HEK293 (cell line): ENCODE results near the gene OR2V1.

Source experiments
- CTCF ChIA-PET: fragments of 350-600 bp; formaldehyde crosslinking; extraction: SDS; loops from one replicate; lab custom pipeline; 2021; ENCODE audit warnings: antibody characterized with exemption; lab: Yijun Ruan, JAX
- POLR2A ChIA-PET: fragments of 300-600 bp; formaldehyde crosslinking; extraction: SDS; loops from one replicate; lab custom pipeline; 2020; ENCODE audit warnings: antibody characterized with exemption, inconsistent platforms; lab: Yijun Ruan, JAX
- H3K27ac ChIP-seq: fragments of 200-500 bp; sonication (Bioruptor generic); 2 replicates; pipeline ENCODE4 v1.5.1; 2014; ENCODE audit warnings: low read depth, low read length, control low read depth, inconsistent platforms; ENCODE audit errors: extremely low read depth
- H3K36me3 ChIP-seq, 2 experiments: fragments of 200-500 bp in 1 of 2; sonication (Bioruptor generic) in 1 of 2; 1 replicate in 1 of 2; 2 replicates in 1 of 2; pipeline ENCODE4 v1.5.1; 2014 to 2017; ENCODE audit warnings: inconsistent platforms in 2 of 2, low read length in 2 of 2; ENCODE audit not compliant: control insufficient read depth in 2 of 2, insufficient read depth in 1 of 2
- H3K4me1 ChIP-seq: fragments of 200-500 bp; sonication (Bioruptor generic); 2 replicates; pipeline ENCODE4 v1.5.1; 2014; ENCODE audit warnings: mild to moderate bottlenecking, low read length, inconsistent platforms; ENCODE audit not compliant: control insufficient read depth, insufficient read depth
- H3K4me3 ChIP-seq: 2 replicates; pipeline ENCODE4 v1.5.1; 2011; ENCODE audit warnings: low read depth, mild to moderate bottlenecking, control low read depth, low read length, moderate library complexity
- H3K9me3 ChIP-seq: fragments of 200-500 bp; sonication (Bioruptor generic); 2 replicates; pipeline ENCODE4 v1.5.1; 2014; ENCODE audit warnings: low read depth, low read length, inconsistent platforms; ENCODE audit not compliant: control insufficient read depth, insufficient read depth
- GLI4 ChIP-seq: fragments of 450-650 bp; formaldehyde crosslinking; IDR thresholded peaks from 2 replicates; pipeline ENCODE4 v1.5.1; 2016; ENCODE audit warnings: missing biosample characterization, missing genetic modification characterization
- GLIS2 ChIP-seq: fragments of 450-650 bp; formaldehyde crosslinking; IDR thresholded peaks from 2 replicates; pipeline ENCODE4 v1.5.1; 2016; ENCODE audit warnings: missing biosample characterization, missing genetic modification characterization
- TRIM28 ChIP-seq: IDR thresholded peaks from 2 replicates; pipeline ENCODE4 v1.6.1; 2011; ENCODE audit warnings: low read length, control low read depth, borderline replicate concordance
- ZBTB1 ChIP-seq: fragments of 450-650 bp; formaldehyde crosslinking; IDR thresholded peaks from 2 replicates; pipeline ENCODE4 v1.5.1; 2016; ENCODE audit warnings: missing biosample characterization, missing genetic modification characterization
- ZEB2 ChIP-seq: fragments of 450-650 bp; formaldehyde crosslinking; IDR thresholded peaks from 2 replicates; pipeline ENCODE4 v1.5.1; 2016; ENCODE audit warnings: missing biosample characterization, missing genetic modification characterization
- ZNF140 ChIP-seq: fragments of 450-650 bp; formaldehyde crosslinking; IDR thresholded peaks from 2 replicates; pipeline ENCODE4 v1.5.1; 2016; ENCODE audit warnings: missing biosample characterization, missing genetic modification characterization
- ZNF169 ChIP-seq: fragments of 450-650 bp; formaldehyde crosslinking; IDR thresholded peaks from 2 replicates; pipeline ENCODE4 v1.5.1; 2016; ENCODE audit warnings: missing biosample characterization, missing genetic modification characterization
- ZNF184 ChIP-seq: fragments of 450-650 bp; IDR thresholded peaks from 2 replicates; pipeline ENCODE4 v1.5.1; 2018; ENCODE audit warnings: missing biosample characterization, mild to moderate bottlenecking, missing genetic modification characterization
- ZNF248 ChIP-seq: fragments of 450-650 bp; formaldehyde crosslinking; IDR thresholded peaks from 2 replicates; pipeline ENCODE4 v1.5.1; 2017; ENCODE audit warnings: missing biosample characterization, missing genetic modification characterization
- ZNF266 ChIP-seq: fragments of 450-650 bp; formaldehyde crosslinking; IDR thresholded peaks from 2 replicates; pipeline ENCODE4 v1.5.1; 2016; ENCODE audit warnings: missing biosample characterization, missing genetic modification characterization, low read depth
- ZNF350 ChIP-seq: fragments of 450-650 bp; formaldehyde crosslinking; IDR thresholded peaks from 2 replicates; pipeline ENCODE4 v1.5.0; 2017; ENCODE audit warnings: missing biosample characterization, mild to moderate bottlenecking, missing genetic modification characterization
- ZNF433 ChIP-seq: fragments of 450-650 bp; formaldehyde crosslinking; IDR thresholded peaks from 2 replicates; pipeline ENCODE4 v1.5.1; 2016; ENCODE audit warnings: missing biosample characterization, missing genetic modification characterization, low read depth
- ZNF514 ChIP-seq: fragments of 450-650 bp; formaldehyde crosslinking; IDR thresholded peaks from 2 replicates; pipeline ENCODE4 v1.5.1; 2016; ENCODE audit warnings: missing biosample characterization, missing genetic modification characterization
- ZNF521 ChIP-seq: fragments of 450-650 bp; formaldehyde crosslinking; IDR thresholded peaks from 2 replicates; pipeline ENCODE4 v1.5.1; 2017; ENCODE audit warnings: missing biosample characterization, mild to moderate bottlenecking, missing genetic modification characterization
- ZNF548 ChIP-seq: fragments of 450-650 bp; formaldehyde crosslinking; IDR thresholded peaks from 2 replicates; pipeline ENCODE4 v1.5.1; 2016; ENCODE audit warnings: missing biosample characterization, missing genetic modification characterization
- ZNF571 ChIP-seq: fragments of 450-650 bp; formaldehyde crosslinking; IDR thresholded peaks from 2 replicates; pipeline ENCODE4 v1.5.0; 2017; ENCODE audit warnings: missing biosample characterization, missing genetic modification characterization
- ZNF664 ChIP-seq: fragments of 450-650 bp; formaldehyde crosslinking; IDR thresholded peaks from 2 replicates; pipeline ENCODE4 v1.5.1; 2016; ENCODE audit warnings: missing biosample characterization, missing genetic modification characterization
- ZNF76 ChIP-seq: fragments of 450-650 bp; formaldehyde crosslinking; IDR thresholded peaks from 2 replicates; pipeline ENCODE4; 2016; ENCODE audit warnings: low read depth, missing biosample characterization, missing genetic modification characterization, borderline replicate concordance
- ZNF776 ChIP-seq: fragments of 450-650 bp; formaldehyde crosslinking; IDR thresholded peaks from 2 replicates; pipeline ENCODE4 v1.5.0; 2017; ENCODE audit warnings: missing biosample characterization, missing genetic modification characterization, borderline replicate concordance
- TF ChIP-seq, protein P1 (sequence below): fragments of 450-650 bp; formaldehyde crosslinking; IDR thresholded peaks from 2 replicates; pipeline ENCODE4 v1.5.1; 2016; ENCODE audit warnings: missing biosample characterization, missing genetic modification characterization
- TF ChIP-seq, protein P2 (sequence below): IDR thresholded peaks from 2 replicates; pipeline ENCODE4 v1.6.1; 2011; ENCODE audit warnings: mild to moderate bottlenecking, low read depth, low read length, borderline replicate concordance
- TF ChIP-seq, protein P3 (sequence below): fragments of 450-650 bp; formaldehyde crosslinking; IDR thresholded peaks from 2 replicates; pipeline ENCODE4; 2016; ENCODE audit warnings: missing biosample characterization, missing genetic modification characterization
- TF ChIP-seq, protein P4 (sequence below): fragments of 450-650 bp; formaldehyde crosslinking; IDR thresholded peaks from 2 replicates; pipeline ENCODE4 v1.5.1; 2016; ENCODE audit warnings: missing biosample characterization, missing genetic modification characterization
- TF ChIP-seq, protein P5 (sequence below): fragments of 450-650 bp; formaldehyde crosslinking; IDR thresholded peaks from 2 replicates; pipeline ENCODE4 v1.5.1; 2016; ENCODE audit warnings: missing biosample characterization, missing genetic modification characterization
- TF ChIP-seq, protein P6 (sequence below): fragments of 450-650 bp; formaldehyde crosslinking; IDR thresholded peaks from 2 replicates; pipeline ENCODE4 v1.5.1; 2016; ENCODE audit warnings: missing biosample characterization, missing genetic modification characterization
- TF ChIP-seq, protein P7 (sequence below): fragments of 450-650 bp; formaldehyde crosslinking; IDR thresholded peaks from 2 replicates; pipeline ENCODE4 v1.5.1; 2016; ENCODE audit warnings: missing biosample characterization, missing genetic modification characterization

The OR2V1 gene

DNA sequence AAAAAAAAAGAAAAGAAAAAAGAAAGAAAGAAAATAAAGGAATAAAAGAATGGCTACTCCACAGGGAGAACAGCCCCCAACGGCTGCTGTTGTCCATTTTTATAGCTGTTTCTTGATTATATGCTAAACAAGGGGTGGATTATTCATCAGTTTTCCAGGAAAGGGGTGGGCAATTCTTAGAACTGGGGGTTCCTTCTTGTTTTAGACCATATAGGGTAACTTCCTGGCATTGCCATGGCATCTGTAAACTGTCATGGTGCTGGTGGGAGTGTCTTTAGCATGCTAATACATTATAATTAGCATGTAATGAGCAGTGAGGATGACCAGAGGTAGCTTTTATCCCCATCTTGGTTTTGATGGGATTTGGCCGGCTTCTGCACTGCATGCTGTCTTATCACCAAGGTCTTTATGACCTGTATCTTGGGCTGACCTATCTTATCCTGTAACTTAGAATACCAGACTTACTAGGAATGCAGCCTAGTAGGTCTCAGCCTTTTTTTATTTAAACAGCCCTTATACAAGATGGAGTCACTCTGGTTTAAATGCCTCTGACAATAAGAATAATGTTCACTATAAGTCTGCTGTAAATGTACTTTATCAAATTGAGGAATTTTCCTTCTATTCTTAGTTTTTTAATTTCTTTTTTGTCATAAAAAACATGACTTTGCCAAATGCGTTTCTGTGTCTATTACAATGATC, 45.4 kb upstream of the OR2V1 start (continued):
- TF ChIP-seq, protein P1, sequence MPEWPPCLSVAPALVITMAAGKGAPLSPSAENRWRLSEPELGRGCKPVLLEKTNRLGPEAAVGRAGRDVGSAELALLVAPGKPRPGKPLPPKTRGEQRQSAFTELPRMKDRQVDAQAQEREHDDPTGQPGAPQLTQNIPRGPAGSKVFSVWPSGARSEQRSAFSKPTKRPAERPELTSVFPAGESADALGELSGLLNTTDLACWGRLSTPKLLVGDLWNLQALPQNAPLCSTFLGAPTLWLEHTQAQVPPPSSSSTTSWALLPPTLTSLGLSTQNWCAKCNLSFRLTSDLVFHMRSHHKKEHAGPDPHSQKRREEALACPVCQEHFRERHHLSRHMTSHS (tag by site-specific recombination), result no peak
- TF ChIP-seq ZNF350 (no peak), ZNF571 (no peak), ZNF140 (no peak), ZNF776 (no peak), ZNF169 (tag by site-specific recombination) (no peak)
- TF ChIP-seq, protein P2, sequence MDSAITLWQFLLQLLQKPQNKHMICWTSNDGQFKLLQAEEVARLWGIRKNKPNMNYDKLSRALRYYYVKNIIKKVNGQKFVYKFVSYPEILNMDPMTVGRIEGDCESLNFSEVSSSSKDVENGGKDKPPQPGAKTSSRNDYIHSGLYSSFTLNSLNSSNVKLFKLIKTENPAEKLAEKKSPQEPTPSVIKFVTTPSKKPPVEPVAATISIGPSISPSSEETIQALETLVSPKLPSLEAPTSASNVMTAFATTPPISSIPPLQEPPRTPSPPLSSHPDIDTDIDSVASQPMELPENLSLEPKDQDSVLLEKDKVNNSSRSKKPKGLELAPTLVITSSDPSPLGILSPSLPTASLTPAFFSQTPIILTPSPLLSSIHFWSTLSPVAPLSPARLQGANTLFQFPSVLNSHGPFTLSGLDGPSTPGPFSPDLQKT, result no peak

DNA sequence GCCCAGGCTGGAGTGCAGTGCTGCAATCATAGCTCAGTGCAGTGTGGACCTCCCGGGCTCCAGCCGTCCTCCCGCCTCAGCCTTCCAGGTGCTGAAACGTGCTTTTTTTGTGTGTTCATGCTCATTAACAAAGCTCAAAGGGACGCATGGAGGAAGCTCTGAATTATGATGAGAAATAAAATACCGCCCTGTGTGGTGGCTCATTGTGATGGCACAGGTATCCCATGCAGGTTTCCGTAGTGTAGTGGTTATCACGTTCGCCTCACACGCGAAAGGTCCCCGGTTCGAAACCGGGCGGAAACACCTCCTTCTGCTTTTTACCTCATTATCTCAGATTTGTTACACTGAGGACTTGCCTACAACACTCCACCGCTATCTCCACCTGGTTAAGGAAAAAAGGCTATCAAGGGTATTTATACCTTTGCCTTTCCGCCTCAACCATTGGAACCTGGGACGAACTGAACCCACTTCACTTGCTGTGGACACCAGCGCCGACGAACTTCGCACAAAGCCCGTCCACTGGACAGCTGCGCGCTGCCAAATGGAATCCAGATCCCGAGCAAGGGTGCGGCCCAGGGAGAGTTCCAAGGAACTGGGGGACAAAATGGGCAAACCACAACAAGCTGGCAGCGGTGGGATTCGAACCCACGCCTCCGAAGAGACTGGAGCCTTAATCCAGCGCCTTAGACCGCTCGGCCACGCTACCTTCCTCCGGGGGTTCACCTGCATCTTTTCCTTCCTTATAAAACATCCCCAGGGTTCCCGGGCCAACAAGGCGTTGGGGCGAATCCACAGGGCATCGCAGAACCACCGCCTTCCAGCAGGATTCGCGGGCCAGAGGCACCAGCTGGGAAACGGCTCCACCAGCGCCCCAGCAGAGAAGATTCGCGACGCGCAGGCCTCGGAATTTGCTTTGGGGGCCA, 42.7 kb upstream of the OR2V1 start:
- Histone ChIP-seq H3K27ac (peak overlapping the region; percentile 67), H3K4me1 (peaks cover 6% of the 10 kb centered on the region; the same call in 1 of the 2 replicates), H3K4me3 (peak overlapping the region; percentile 40), H3K9me3 (no peaks in the 10 kb centered on the region), H3K36me3 (no peaks in the 10 kb centered on the region)
- CTCF ChIA-PET, result interaction anchor here (0.6 to 4.3 kb wide), 9 partner anchors 10 to 305 kb away, joined by 3 to 23 read pairs (median 3); no protein-coding TSS in a partner anchor
- POLR2A ChIA-PET, result interaction anchor here (1.5 to 2.1 kb wide), 6 partner anchors 11 to 50 kb away, joined by 5 to 9 read pairs (median 7); partner anchors contain the start of gene TRIM41
- TF ChIP-seq ZNF266 (tag by site-specific recombination), result no peak
- no peak for TF ChIP-seq ZNF548
- TF ChIP-seq, protein P3, sequence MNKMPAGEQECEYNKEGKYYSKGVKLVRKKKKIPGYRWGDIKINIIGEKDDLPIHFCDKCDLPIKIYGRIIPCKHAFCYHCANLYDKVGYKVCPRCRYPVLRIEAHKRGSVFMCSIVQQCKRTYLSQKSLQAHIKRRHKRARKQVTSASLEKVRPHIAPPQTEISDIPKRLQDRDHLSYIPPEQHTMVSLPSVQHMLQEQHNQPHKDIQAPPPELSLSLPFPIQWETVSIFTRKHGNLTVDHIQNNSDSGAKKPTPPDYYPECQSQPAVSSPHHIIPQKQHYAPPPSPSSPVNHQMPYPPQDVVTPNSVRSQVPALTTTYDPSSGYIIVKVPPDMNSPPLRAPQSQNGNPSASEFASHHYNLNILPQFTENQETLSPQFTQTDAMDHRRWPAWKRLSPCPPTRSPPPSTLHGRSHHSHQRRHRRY (tag by site-specific recombination), result no peak
- TF ChIP-seq, protein P4, sequence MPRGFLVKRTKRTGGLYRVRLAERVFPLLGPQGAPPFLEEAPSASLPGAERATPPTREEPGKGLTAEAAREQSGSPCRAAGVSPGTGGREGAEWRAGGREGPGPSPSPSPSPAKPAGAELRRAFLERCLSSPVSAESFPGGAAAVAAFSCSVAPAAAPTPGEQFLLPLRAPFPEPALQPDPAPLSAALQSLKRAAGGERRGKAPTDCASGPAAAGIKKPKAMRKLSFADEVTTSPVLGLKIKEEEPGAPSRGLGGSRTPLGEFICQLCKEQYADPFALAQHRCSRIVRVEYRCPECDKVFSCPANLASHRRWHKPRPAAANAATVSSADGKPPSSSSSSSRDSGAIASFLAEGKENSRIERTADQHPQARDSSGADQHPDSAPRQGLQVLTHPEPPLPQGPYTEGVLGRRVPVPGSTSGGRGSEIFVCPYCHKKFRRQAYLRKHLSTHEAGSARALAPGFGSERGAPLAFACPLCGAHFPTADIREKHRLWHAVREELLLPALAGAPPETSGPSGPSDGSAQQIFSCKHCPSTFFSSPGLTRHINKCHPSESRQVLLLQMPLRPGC (tag by site-specific recombination), result peak; percentile 82
- TF ChIP-seq ZNF521 (tag by site-specific recombination), result no peak
- peak; percentile 93 for TF ChIP-seq ZNF184
- no peak for TF ChIP-seq ZNF433 (tag by site-specific recombination)
- peak; percentile 80; the same call in 1 of the 2 replicates for TF ChIP-seq TRIM28
- TF ChIP-seq ZNF76, result no peak; the same call in none of the 2 replicates
- TF ChIP-seq ZBTB1 (tag by site-specific recombination), result peak; percentile 44; the same call in 1 of the 2 replicates
- TF ChIP-seq ZEB2 (tag by site-specific recombination), result peak; percentile 100
- TF ChIP-seq ZNF248 (tag by site-specific recombination), result no peak
- TF ChIP-seq, protein P5, sequence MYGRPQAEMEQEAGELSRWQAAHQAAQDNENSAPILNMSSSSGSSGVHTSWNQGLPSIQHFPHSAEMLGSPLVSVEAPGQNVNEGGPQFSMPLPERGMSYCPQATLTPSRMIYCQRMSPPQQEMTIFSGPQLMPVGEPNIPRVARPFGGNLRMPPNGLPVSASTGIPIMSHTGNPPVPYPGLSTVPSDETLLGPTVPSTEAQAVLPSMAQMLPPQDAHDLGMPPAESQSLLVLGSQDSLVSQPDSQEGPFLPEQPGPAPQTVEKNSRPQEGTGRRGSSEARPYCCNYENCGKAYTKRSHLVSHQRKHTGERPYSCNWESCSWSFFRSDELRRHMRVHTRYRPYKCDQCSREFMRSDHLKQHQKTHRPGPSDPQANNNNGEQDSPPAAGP (tag by site-specific recombination), result peak; percentile 93
- TF ChIP-seq ZNF664 (tag by site-specific recombination), result peak; percentile 32; the same call in 1 of the 2 replicates
- no peak for TF ChIP-seq ZNF514
- TF ChIP-seq, protein P6, sequence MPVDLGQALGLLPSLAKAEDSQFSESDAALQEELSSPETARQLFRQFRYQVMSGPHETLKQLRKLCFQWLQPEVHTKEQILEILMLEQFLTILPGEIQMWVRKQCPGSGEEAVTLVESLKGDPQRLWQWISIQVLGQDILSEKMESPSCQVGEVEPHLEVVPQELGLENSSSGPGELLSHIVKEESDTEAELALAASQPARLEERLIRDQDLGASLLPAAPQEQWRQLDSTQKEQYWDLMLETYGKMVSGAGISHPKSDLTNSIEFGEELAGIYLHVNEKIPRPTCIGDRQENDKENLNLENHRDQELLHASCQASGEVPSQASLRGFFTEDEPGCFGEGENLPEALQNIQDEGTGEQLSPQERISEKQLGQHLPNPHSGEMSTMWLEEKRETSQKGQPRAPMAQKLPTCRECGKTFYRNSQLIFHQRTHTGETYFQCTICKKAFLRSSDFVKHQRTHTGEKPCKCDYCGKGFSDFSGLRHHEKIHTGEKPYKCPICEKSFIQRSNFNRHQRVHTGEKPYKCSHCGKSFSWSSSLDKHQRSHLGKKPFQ, result no peak; the same call in 1 of the 2 replicates
- peak; percentile 93 for TF ChIP-seq GLIS2 (tag by site-specific recombination)
- TF ChIP-seq, protein P7, sequence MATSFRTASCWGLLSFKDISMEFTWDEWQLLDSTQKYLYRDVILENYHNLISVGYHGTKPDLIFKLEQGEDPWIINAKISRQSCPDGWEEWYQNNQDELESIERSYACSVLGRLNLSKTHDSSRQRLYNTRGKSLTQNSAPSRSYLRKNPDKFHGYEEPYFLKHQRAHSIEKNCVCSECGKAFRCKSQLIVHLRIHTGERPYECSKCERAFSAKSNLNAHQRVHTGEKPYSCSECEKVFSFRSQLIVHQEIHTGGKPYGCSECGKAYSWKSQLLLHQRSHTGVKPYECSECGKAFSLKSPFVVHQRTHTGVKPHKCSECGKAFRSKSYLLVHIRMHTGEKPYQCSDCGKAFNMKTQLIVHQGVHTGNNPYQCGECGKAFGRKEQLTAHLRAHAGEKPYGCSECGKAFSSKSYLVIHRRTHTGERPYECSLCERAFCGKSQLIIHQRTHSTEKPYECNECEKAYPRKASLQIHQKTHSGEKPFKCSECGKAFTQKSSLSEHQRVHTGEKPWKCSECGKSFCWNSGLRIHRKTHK (tag by site-specific recombination), result no peak
- TF ChIP-seq GLI4, result peak; percentile 41
- no peak for TF ChIP-seq ZNF571
- TF ChIP-seq ZNF140, result no peak
